ENCODE data around the gene CRY1.
"Not testable (repeated sequence)": the region's sequence is repeated elsewhere in the genome, so short reads cannot be mapped to it uniquely, and the experiment has no call there.

CRY1 gene

DNA sequence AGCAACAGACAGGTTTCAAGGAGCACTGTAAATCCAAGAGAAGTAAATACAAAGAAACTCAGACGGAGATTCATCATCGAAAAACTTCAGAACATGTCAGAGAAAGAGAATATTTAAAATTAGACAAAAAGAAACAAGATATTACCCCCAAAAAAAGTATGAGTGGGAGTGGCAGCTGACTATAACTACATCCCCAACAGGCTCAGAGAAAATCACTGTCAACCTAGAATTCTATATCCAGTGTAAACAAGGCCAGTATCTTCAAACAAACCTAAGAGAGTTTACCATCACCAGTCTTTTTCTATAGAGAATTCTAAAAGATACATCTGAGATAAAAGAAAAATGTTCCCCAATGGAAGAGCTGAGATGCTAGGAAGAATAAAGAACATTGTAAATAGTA is 39.6 kb downstream of the CRY1 start:
- Mint-ChIP-seq H3K4me3 (no peak overlapping the region), H3K4me1 (peaks cover 17% of the 10 kb centered on the region), H3K9me3 (peaks cover 10% of the 10 kb centered on the region), H3K27ac (no peak overlapping the region), H3K36me3 (peaks cover 6% of the 10 kb centered on the region)
- DNase-seq (ENCODE audit: low spot score in 2 of 2), result no peak
- no peak for ATAC-seq

DNA sequence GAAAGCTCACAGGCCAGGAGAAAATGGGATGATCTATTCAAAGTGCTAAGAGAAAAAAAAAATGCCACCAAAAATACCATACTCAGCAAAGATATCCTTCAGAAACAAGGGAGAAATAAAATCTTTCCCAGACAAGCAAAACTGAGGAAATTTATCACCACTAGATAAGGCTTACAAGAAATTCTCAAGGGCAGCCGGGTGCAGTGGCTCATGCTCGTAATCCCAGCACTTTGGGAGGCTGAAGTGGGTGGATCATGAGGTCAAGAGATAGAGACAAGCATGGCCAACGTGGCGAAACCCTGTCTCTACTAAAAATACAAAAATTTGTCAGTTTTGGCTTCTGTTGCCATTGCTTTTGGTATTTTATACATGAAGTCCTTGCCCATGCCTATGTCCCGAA is 48.2 kb downstream of the CRY1 start:
- no peak for DNase-seq (ENCODE audit: low spot score in 2 of 2)
- no peaks in the 10 kb centered on the region for H3K36me3 Mint-ChIP-seq
- H3K27ac Mint-ChIP-seq, result no peak overlapping the region
- no peak overlapping the region for H3K4me3 Mint-ChIP-seq
- H3K4me1 Mint-ChIP-seq, result peaks cover 14% of the 10 kb centered on the region
- H3K9me3 Mint-ChIP-seq, result peaks cover 15% of the 10 kb centered on the region
- ATAC-seq, result no peak

DNA sequence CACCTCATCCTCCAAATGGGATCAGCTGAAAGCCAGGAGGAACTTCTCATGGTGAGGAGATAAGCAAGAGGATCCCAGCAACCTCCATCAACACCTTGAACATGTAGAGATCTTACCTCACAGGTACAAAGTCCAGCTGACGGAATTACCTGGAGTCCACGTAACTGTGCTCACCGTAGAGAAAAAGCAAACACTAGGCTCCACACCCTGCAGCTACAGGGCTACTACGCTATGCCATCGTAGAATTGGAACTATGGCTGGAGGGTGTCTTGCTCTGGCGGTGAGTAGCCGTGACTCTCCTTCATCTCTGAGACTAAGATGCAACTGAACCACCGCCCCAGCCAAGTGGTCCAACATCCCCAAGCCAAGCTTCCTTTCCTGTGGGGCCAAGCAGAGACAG is 50.5 kb downstream of the CRY1 start:
- Mint-ChIP-seq H3K36me3 (no peaks in the 10 kb centered on the region), H3K4me3 (no peak overlapping the region), H3K4me1 (peaks cover 17% of the 10 kb centered on the region), H3K9me3 (peaks cover 9% of the 10 kb centered on the region), H3K27ac (no peak overlapping the region)
- ATAC-seq, result no peak
- DNase-seq (ENCODE audit: low spot score in 2 of 2), result no peak

DNA sequence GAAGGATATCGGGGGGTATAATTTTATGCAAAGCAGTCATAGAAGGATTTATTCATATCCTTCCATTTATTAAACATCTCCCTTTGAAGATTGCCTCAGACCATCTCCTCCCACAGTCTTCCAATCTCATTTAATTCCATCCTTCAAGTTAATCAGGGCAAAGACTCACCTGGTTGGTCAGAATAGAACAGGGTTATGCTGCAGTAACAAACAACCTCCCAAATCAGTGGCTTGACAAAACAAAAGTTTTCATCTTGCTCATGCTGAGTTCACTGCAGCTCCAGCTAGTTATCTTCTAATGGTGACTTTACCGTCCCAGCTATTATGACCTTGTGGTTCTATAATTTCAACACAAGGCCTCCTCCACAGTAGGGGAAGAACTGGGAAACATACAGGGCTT is 57.6 kb downstream of the CRY1 start:
- H3K4me1 Mint-ChIP-seq, result peaks cover 41% of the 10 kb centered on the region
- no peak overlapping the region for H3K27ac Mint-ChIP-seq
- peaks cover 7% of the 10 kb centered on the region for H3K9me3 Mint-ChIP-seq

GRCh38 chr12:107033758-107034739 is 59.3 kb downstream of the CRY1 start:
- Mint-ChIP-seq H3K27ac (no peak overlapping the region), H3K36me3 (peaks cover 5% of the 10 kb centered on the region), H3K9me3 (peaks cover 7% of the 10 kb centered on the region), H3K4me3 (no peak overlapping the region), H3K4me1 (peaks cover 48% of the 10 kb centered on the region)
- DNase-seq (ENCODE audit: low spot score in 2 of 2), result no peak
- peak; percentile 32 for ATAC-seq

More for the DNA sequence above, 57.6 kb downstream of the CRY1 start:
- H3K4me3 Mint-ChIP-seq, result no peak overlapping the region
- H3K36me3 Mint-ChIP-seq, result peaks cover 5% of the 10 kb centered on the region
- DNase-seq (ENCODE audit: low spot score in 2 of 2) (no peak), ATAC-seq (no peak)

DNA sequence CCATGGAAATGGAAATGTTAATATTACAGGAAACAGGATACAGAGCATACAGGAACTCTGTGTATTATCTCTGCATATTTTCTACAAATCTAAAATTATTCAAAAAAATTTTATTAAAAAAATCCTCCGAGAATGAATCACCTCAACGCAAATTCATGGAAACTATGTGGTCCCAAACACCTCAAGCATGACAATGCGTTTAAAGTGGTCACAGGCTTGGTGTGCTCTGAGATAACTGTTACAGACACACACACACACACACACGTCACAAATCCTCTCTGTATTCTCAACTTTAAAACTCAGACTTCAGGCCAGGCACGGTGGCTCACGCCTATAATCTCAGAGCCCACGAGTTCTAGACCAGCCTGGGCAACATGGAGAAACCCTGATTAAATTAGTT is 61.1 kb downstream of the CRY1 start:
- H3K27ac Mint-ChIP-seq, result peak overlapping the region; percentile 99
- H3K4me3 Mint-ChIP-seq, result peak overlapping the region; percentile 41
- H3K4me1 Mint-ChIP-seq, result peaks cover 47% of the 10 kb centered on the region
- ATAC-seq, result peak; percentile 63
- H3K36me3 Mint-ChIP-seq, result peaks cover 5% of the 10 kb centered on the region
- DNase-seq (ENCODE audit: low spot score in 2 of 2), result no peak
- H3K9me3 Mint-ChIP-seq, result peaks cover 7% of the 10 kb centered on the region

DNA sequence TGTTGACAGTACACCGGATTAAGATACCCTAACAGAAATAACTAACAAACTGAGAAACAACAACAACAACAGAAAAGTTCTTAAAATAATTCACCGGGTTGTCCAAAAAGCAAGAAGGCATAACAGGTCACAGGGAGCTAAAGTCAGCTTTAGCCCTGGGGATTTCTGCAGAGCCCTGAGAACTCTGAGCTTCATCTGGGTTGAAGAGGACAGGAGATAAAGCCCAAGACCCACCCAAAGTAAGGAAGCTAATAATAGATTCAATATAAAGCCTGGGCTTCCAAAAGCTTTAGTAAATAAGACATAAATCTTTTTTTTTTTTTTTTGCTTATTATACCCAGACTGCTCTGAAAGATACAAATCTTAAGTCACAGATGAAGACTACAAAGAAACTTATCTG is 62.3 kb downstream of the CRY1 start:
- no peak for DNase-seq (ENCODE audit: low spot score in 2 of 2)
- Mint-ChIP-seq H3K27ac (peak overlapping the region; percentile 99), H3K9me3 (no peaks in the 10 kb centered on the region), H3K4me1 (peaks cover 48% of the 10 kb centered on the region), H3K4me3 (peak overlapping the region; percentile 41), H3K36me3 (peaks cover 5% of the 10 kb centered on the region)
- no peak for ATAC-seq

- H3K4me1 Mint-ChIP-seq, result peaks cover 48% of the 10 kb centered on the region
- H3K9me3 Mint-ChIP-seq, result no peaks in the 10 kb centered on the region
- H3K4me3 Mint-ChIP-seq, result no peak overlapping the region
- H3K27ac Mint-ChIP-seq, result peak overlapping the region; percentile 99
- peaks cover 5% of the 10 kb centered on the region for H3K36me3 Mint-ChIP-seq
- ATAC-seq, result no peak
- no peak for DNase-seq (ENCODE audit: low spot score in 2 of 2)
These were observed 64.3 kb downstream of the CRY1 start for GRCh38 chr12:107029081-107029480.

GRCh38 chr12:107027636-107028053 is 65.7 kb downstream of the CRY1 start:
- no peaks in the 10 kb centered on the region for H3K9me3 Mint-ChIP-seq
- peak overlapping the region; percentile 53 for H3K4me3 Mint-ChIP-seq
- H3K36me3 Mint-ChIP-seq, result peaks cover 5% of the 10 kb centered on the region
- H3K4me1 Mint-ChIP-seq, result peaks cover 41% of the 10 kb centered on the region
- no peak for DNase-seq (ENCODE audit: low spot score in 2 of 2)
- peak overlapping the region; percentile 99 for H3K27ac Mint-ChIP-seq
- peak; percentile 97 for ATAC-seq

DNA sequence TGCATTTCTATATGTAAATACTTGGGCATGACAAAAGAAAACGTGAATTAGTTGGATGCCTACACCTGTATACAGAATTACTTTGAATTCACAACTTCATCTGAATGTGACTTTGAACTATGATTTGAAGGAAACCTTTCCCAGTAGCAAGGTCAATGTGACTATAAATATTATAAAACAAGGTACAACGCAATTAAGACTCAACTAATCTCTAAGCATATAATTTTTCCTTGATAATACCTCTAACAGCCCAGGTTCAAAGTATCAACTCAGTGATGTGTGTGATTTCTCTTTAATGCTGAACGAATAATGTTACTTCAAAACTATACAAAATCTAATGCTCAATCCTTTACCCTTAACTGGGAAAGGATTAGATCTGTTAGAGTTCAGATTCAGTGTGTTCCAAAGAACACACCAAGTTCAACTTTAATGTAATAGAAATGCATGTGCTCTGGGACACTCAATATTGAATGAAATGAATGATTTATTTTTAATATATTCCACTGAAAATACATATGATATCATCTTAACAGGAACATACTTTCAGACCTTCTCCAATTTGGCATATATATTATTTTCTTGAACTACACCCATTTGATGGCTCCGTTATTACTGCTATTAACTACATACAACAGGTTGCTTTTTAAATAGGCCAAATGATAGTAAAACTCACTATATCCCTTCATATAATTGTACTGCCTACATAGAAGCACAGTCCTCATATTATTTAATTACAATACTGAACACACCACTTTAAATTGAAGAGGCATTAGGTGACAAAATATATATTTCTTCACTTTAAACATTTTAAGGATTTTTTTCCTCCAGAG is 66.3 kb downstream of the CRY1 start:
- Mint-ChIP-seq H3K9me3 (no peaks in the 10 kb centered on the region), H3K4me3 (peak overlapping the region; percentile 53), H3K27ac (peak overlapping the region; percentile 99), H3K36me3 (no peaks in the 10 kb centered on the region), H3K4me1 (peaks cover 41% of the 10 kb centered on the region)
- ATAC-seq (peak; percentile 27), DNase-seq (ENCODE audit: low spot score in 2 of 2) (no peak)

DNA sequence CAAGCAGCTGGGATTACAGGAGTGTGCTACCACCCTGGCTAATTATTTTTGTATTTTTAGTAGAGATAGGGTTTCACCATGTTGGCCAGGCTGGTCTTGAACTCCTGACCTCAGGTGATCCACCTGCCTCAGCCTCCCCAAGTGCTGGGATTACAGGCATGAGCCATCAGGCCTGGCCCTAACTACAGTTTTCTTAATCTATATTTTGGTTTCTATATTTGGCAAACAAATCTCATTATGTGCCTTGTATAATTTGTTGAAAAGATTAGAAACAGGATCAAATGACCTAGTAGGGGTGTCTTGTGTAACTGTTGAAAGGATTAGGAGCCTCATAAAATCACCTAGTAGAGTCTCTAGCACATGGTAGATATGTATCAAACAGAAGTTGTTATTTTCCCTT is 67.0 kb downstream of the CRY1 start:
- H3K4me1 Mint-ChIP-seq, result peaks cover 36% of the 10 kb centered on the region
- peak overlapping the region; percentile 53 for H3K4me3 Mint-ChIP-seq
- H3K36me3 Mint-ChIP-seq; H3K9me3 Mint-ChIP-seq; ATAC-seq; DNase-seq (ENCODE audit: low spot score in 2 of 2): not testable (repeated sequence)
- peak overlapping the region; percentile 99 for H3K27ac Mint-ChIP-seq

GRCh38 chr12:107025671-107026070 is 67.7 kb downstream of the CRY1 start:
- DNase-seq (ENCODE audit: low spot score in 2 of 2) (no peak), ATAC-seq (no peak)
- peaks cover 3% of the 10 kb centered on the region for H3K36me3 Mint-ChIP-seq
- H3K4me3 Mint-ChIP-seq, result no peak overlapping the region
- no peaks in the 10 kb centered on the region for H3K9me3 Mint-ChIP-seq
- H3K4me1 Mint-ChIP-seq, result peaks cover 31% of the 10 kb centered on the region
- H3K27ac Mint-ChIP-seq, result peak overlapping the region; percentile 99

- no peaks in the 10 kb centered on the region for H3K4me1 Mint-ChIP-seq
- DNase-seq (ENCODE audit: low spot score in 2 of 2), result no peak
- peaks cover 13% of the 10 kb centered on the region for H3K36me3 Mint-ChIP-seq
- no peak overlapping the region for H3K27ac Mint-ChIP-seq
- no peaks in the 10 kb centered on the region for H3K9me3 Mint-ChIP-seq
- ATAC-seq, result no peak
- no peak overlapping the region for H3K4me3 Mint-ChIP-seq
These were observed 73.8 kb downstream of the CRY1 start for GRCh38 chr12:107019546-107019945.

DNA sequence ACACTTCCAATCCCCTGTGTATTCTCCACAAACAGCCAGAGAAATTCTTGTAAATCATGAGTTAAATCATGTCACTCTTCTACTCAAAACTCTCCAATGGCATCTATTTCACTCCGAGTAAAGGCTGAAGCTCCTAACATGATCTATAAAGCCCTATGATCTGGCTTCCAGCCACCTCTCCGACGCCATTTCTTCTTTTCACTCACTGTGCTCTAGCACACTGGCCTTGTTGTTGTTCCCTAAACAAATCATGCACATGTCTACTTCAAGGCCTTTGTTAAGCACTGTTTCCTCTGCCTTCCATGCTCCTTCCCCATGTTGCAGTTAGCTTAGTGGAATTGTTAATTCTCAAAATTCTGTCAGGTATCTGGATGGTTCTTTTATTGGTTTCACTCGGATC is 76.3 kb downstream of the CRY1 start:
- H3K9me3 Mint-ChIP-seq, result no peaks in the 10 kb centered on the region
- DNase-seq (ENCODE audit: low spot score in 2 of 2), result no peak
- H3K4me1 Mint-ChIP-seq, result no peaks in the 10 kb centered on the region
- no peak overlapping the region for H3K4me3 Mint-ChIP-seq
- H3K36me3 Mint-ChIP-seq, result peaks cover 13% of the 10 kb centered on the region
- no peak for ATAC-seq
- no peak overlapping the region for H3K27ac Mint-ChIP-seq

- H3K36me3 Mint-ChIP-seq, result no peaks in the 10 kb centered on the region
- no peak for DNase-seq (ENCODE audit: low spot score in 2 of 2)
- no peak overlapping the region for H3K4me3 Mint-ChIP-seq
- H3K4me1 Mint-ChIP-seq, result peaks cover 5% of the 10 kb centered on the region
- H3K9me3 Mint-ChIP-seq, result no peaks in the 10 kb centered on the region
- ATAC-seq, result peak; percentile 66
- H3K27ac Mint-ChIP-seq, result no peak overlapping the region
These were observed 79.3 kb downstream of the CRY1 start for GRCh38 chr12:107014055-107014454.
